GM12864 (cell line): ENCODE data around the gene ACAP1.
"Not testable (repeated sequence)": the region's sequence is repeated elsewhere in the genome, so short reads cannot be mapped to it uniquely, and the experiment has no call there.

Experiments
- DNase-seq: peaks from one replicate; pipeline ENCODE4 v3.0.0-alpha.2; 2011; ENCODE audit warnings: low read depth
- H3K4me3 ChIP-seq: 2 replicates; pipeline ENCODE4 v1.5.1; 2011; ENCODE audit warnings: mild to moderate bottlenecking, low read depth, low read length, control low read depth
- CTCF ChIP-seq: IDR thresholded peaks from 2 replicates; pipeline ENCODE4 v1.5.1; 2011; ENCODE audit warnings: low read depth, mild to moderate bottlenecking, moderate library complexity, low read length, control low read depth, inconsistent platforms; ENCODE audit errors: missing control alignments

ACAP1 gene

GRCh38 chr17:7330638-7331015 is 5.7 kb upstream of the ACAP1 start:
- no peak for TF ChIP-seq CTCF
- peak overlapping the region; percentile 65 for H3K4me3 ChIP-seq
- DNase-seq: no peak

GRCh38 chr17:7332111-7332510 is 4.2 kb upstream of the ACAP1 start:
- peak overlapping the region; percentile 15; the same call in 1 of the 2 replicates for H3K4me3 ChIP-seq
- no peak for TF ChIP-seq CTCF
- no peak for DNase-seq

DNA sequence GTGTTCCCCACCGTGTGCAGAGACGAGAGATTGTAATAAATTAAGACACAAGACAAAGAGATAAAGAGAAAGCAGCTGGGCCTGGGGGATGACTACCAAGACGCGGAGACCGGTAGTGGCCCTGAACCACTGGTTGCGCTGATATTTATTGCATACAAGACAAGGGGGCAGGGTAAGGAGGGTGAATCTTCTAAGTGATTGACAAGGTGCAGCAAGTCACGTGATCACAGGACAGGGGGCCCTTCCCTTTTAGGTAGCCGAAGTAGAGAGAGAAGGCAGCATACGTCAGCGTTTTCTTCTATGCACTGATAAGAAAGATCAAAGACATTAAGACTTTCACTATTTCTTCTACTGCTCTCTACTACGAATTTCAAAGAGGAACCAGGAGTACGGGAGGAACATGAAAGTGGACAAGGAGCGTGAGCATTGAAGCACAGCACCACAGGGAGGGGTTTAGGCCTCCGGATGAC is 3.7 kb upstream of the ACAP1 start:
- not testable (repeated sequence) for DNase-seq

DNA sequence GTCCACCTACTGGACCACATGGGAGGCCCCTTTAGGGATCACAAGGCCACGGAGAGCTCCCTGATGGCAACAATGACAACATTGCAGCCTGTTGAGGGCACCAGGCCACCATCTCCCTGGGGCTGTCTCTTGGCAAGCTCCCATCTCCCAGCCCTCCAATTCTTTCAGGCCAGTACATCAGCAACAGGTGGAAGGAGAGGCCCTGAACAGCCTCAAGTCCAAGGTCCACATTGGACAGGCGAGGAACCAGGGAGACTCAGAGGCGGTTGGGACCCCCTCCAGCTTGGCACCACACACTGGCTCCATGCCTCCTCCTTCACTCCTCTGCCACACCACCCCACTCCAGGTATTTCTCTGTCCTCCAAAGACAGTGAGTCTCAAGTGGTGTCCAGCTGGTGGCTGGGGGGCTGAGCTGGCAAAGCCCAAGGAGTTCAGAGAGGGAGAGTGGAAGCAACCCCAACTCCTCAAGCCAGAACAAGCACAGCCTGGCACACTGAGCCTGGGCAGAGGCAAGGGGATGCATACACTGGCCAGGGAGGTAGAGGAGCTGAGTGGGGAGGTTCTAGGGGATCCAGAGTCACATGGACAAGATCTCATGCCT is 1.3 kb upstream of the ACAP1 start:
- H3K4me3 ChIP-seq: no peak overlapping the region
- no peak for TF ChIP-seq CTCF
- DNase-seq: no peak

More for the DNA sequence above, 3.7 kb upstream of the ACAP1 start:
- H3K4me3 ChIP-seq: peak overlapping the region; percentile 15; the same call in 1 of the 2 replicates

DNA sequence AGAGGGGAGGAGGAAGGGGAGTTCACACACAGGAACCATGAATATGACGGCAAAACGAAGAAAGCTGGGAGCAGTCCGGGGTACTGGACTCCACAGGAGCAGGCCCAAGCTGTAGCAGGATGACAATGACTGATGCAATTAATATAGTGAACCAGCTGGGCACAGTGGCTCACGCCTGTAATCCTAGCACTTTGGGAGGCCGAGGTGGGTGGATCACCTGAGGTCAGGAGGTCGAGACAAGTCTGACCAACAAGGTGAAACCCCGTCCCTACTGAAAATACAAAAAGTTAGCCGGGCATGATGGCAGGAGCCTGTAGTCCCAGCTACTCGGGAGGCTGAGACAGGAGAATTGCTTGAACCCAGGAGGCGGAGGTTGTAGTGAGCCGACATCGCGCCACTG is 564 bp upstream of the ACAP1 start:
- DNase-seq: not testable (repeated sequence)
- peak overlapping the region; percentile 90; the same call in 1 of the 2 replicates for H3K4me3 ChIP-seq

DNA sequence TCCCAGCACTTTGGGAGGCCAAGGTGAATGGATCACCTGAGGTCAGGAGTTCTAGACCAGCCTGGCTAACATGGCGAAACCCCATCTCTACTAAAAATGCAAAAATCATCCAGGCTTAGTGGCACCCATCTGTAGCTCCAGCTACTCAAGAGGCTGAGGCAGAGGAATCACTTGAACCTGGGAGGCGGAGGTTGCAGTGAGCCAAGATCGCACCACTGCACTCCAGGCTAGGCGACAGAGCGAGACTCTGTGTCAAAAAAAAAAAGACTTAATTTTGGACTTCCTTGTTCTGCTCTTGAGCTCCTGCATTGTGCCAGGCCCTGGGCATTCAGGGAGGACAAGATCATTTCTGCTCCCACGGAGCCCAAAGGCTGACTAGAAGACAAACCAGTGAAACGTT is 1.3 kb downstream of the ACAP1 start:
- DNase-seq: not testable (repeated sequence)
- peak overlapping the region; percentile 90 for H3K4me3 ChIP-seq

GRCh38 chr17:7340179-7340578 is 3.9 kb downstream of the ACAP1 start:
- DNase-seq: no peak
- H3K4me3 ChIP-seq: no peak overlapping the region
- no peak for TF ChIP-seq CTCF

DNA sequence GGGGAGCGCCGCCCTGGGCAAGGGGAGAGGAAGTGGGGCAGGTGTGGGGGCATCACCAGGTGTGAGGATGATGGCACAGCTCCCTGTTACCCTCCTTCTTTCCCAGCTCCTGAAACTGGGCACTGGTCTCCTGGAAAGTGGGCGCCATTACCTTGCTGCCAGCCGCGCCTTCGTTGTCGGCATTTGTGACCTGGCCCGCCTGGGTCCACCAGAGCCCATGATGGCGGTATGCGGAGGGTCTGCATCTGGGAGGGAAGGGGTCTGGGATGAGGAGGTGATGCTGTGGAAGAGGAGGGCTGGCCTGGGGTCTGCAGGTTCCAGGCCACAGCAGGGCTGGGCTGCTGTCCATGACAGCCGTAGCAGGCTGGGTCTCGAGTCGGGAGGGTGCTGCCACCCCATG is 5.5 kb downstream of the ACAP1 start:
- H3K4me3 ChIP-seq: no peak overlapping the region
- TF ChIP-seq CTCF: no peak
- no peak for DNase-seq

DNA sequence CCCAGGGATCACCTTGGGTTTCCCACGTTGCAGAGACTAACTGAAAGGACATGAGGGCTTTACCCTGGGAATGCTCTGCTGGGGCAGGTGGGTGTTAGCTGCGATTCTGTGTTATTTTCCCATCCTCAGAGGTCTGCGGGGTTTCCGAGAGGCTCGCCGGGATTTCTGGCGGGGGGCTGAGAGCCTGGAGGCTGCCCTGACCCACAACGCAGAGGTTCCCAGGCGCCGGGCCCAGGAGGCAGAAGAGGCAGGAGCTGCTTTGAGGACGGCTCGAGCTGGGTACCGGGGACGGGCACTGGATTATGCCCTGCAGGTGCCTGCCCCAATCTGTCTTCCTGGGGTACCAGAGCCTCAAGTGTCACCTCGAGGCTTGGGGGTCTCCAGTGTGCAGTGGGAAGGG is 6.9 kb downstream of the ACAP1 start:
- no peak for TF ChIP-seq CTCF
- no peak overlapping the region for H3K4me3 ChIP-seq
- no peak for DNase-seq
